Measurements from ENCODE around the gene TMEM69.
"Not testable (repeated sequence)": the region's sequence is repeated elsewhere in the genome, so short reads cannot be mapped to it uniquely, and the experiment has no call there.

Gene TMEM69

GRCh38 chr1:45677751-45678245 lies 10.2 kb upstream of the TMEM69 start:
- DNase-seq (ENCODE audit: low read depth in 2 of 3, low spot score in 2 of 3): no peak

- no peak for DNase-seq (ENCODE audit: low read depth in 2 of 3, low spot score in 2 of 3)
Observed at GRCh38 chr1:45678489-45678888, 9.5 kb upstream of the TMEM69 start.

- DNase-seq (ENCODE audit: low read depth in 2 of 3, low spot score in 2 of 3): no peak
Observed at GRCh38 chr1:45679123-45679522, 8.9 kb upstream of the TMEM69 start.

- DNase-seq (ENCODE audit: low read depth in 2 of 3, low spot score in 2 of 3): no peak
Observed at GRCh38 chr1:45682942-45683341, 5.0 kb upstream of the TMEM69 start.

GRCh38 chr1:45684402-45684801 lies 3.6 kb upstream of the TMEM69 start:
- no peak for DNase-seq (ENCODE audit: low read depth in 2 of 3, low spot score in 2 of 3)

- no peak for DNase-seq (ENCODE audit: low read depth in 2 of 3, low spot score in 2 of 3)
Observed at GRCh38 chr1:45685308-45686014, 2.5 kb upstream of the TMEM69 start.

GRCh38 chr1:45686015-45686287 lies 2.0 kb upstream of the TMEM69 start:
- DNase-seq (ENCODE audit: low read depth in 2 of 3, low spot score in 2 of 3): peak in 1 of 3 experiments; percentile 23

- peak; percentile 93 to 95 (median 95) for DNase-seq (ENCODE audit: low read depth in 2 of 3, low spot score in 2 of 3)
Observed at GRCh38 chr1:45686288-45687013, 1.5 kb upstream of the TMEM69 start, which contains the start of gene GPBP1L1. Gene GPBP1L1 (minus strand): TSS chr1:45686533. CDS start chr1:45659087, 27,446 bp downstream.

GRCh38 chr1:45687014-45687753 lies 797 bp upstream of the TMEM69 start:
- peak; percentile 70 to 95 (median 77) for DNase-seq (ENCODE audit: low read depth in 2 of 3, low spot score in 2 of 3)

GRCh38 chr1:45693811-45694210 lies 5.8 kb downstream of the TMEM69 start:
- DNase-seq (ENCODE audit: low read depth in 2 of 3, low spot score in 2 of 3): not testable (repeated sequence)

GRCh38 chr1:45694823-45695222 lies 6.8 kb downstream of the TMEM69 start:
- no peak for DNase-seq (ENCODE audit: low read depth in 2 of 3, low spot score in 2 of 3)

- no peak for DNase-seq (ENCODE audit: low read depth in 2 of 3, low spot score in 2 of 3)
Observed at GRCh38 chr1:45704637-45705036, 16.7 kb downstream of the TMEM69 start.

GRCh38 chr1:45713711-45714110 lies 25.7 kb downstream of the TMEM69 start:
- DNase-seq (ENCODE audit: low read depth in 2 of 3, low spot score in 2 of 3): no peak

GRCh38 chr1:45716700-45717099 lies 28.7 kb downstream of the TMEM69 start:
- no peak for DNase-seq (ENCODE audit: low read depth in 2 of 3, low spot score in 2 of 3)

- DNase-seq (ENCODE audit: low read depth in 2 of 3, low spot score in 2 of 3): not testable (repeated sequence)
Observed at GRCh38 chr1:45717386-45717785, 29.4 kb downstream of the TMEM69 start.

- no peak for DNase-seq (ENCODE audit: low read depth in 2 of 3, low spot score in 2 of 3)
Observed at GRCh38 chr1:45718289-45718688, 30.3 kb downstream of the TMEM69 start.

- no peak for DNase-seq (ENCODE audit: low read depth in 2 of 3, low spot score in 2 of 3)
Observed at GRCh38 chr1:45721207-45721606, 33.2 kb downstream of the TMEM69 start.

GRCh38 chr1:45722809-45723208 lies 34.8 kb downstream of the TMEM69 start:
- no peak for DNase-seq (ENCODE audit: low read depth in 2 of 3, low spot score in 2 of 3)

- DNase-seq (ENCODE audit: low read depth in 2 of 3, low spot score in 2 of 3): no peak
Observed at GRCh38 chr1:45723248-45723930, 35.4 kb downstream of the TMEM69 start.

- not testable (repeated sequence) for DNase-seq (ENCODE audit: low read depth in 2 of 3, low spot score in 2 of 3)
Observed at GRCh38 chr1:45726007-45726406, 38.0 kb downstream of the TMEM69 start.

- no peak for DNase-seq (ENCODE audit: low read depth in 2 of 3, low spot score in 2 of 3)
Observed at GRCh38 chr1:45730075-45730779, 42.2 kb downstream of the TMEM69 start.
